Natural killer cell (primary cell): ENCODE data around the gene ARHGAP32. TPM values are rescaled to one million over a fixed set of nuclear protein-coding genes. Genes with fewer than 3 reads are reported as not detected.

ENCODE experiments used
- ATAC-seq, 3 donors: fragments of 150-1000 bp in 2 of 3; fragments of 200-7000 bp in 1 of 3; cut with Tn5 transposase; 1 replicate in 1 of 3; 2 replicates in 2 of 3; pipeline ENCODE4 v1.10.0; 2021; ENCODE audit warnings: mild to moderate bottlenecking in 2 of 3, moderate library complexity in 2 of 3
- DNase-seq, 2 donors: peaks; one replicate each; pipeline versions ENCODE4 v3.0.0 to v3.0.0-alpha.2; 2013 to 2021; ENCODE audit warnings: mixed read lengths in 1 of 2
- H3K27ac ChIP-seq: one replicate; pipeline ENCODE4 v1.5.1; 2013; ENCODE audit warnings: mild to moderate bottlenecking, low read length
- H3K27me3 ChIP-seq: one replicate; pipeline ENCODE4 v1.6.1; 2013; ENCODE audit warnings: low read length; ENCODE audit not compliant: control insufficient read depth, insufficient read depth
- H3K36me3 ChIP-seq: one replicate; pipeline ENCODE4 v1.6.1; 2013; ENCODE audit warnings: low read length; ENCODE audit not compliant: control insufficient read depth, insufficient read depth
- H3K4me1 ChIP-seq: one replicate; pipeline ENCODE4 v1.6.1; 2013; ENCODE audit warnings: low read length; ENCODE audit not compliant: control insufficient read depth, insufficient read depth
- H3K4me3 ChIP-seq: one replicate; pipeline ENCODE4 v1.5.1; 2013; ENCODE audit warnings: low read length
- H3K9me3 ChIP-seq: one replicate; pipeline ENCODE4 v1.6.1; 2013; ENCODE audit warnings: low read length; ENCODE audit not compliant: control insufficient read depth, insufficient read depth
- H3K27ac Mint-ChIP-seq, 2 donors: one replicate each; pipeline ENCODE4 v1.8.0; 2022; ENCODE audit warnings: mild to moderate bottlenecking in 2 of 2, mixed read lengths in 2 of 2, moderate library complexity in 1 of 2
- H3K27me3 Mint-ChIP-seq, 2 donors: one replicate each; pipeline ENCODE4 v1.8.0; 2022; ENCODE audit warnings: low read depth in 2 of 2, mixed read lengths in 2 of 2
- H3K36me3 Mint-ChIP-seq: one replicate; pipeline ENCODE4 v1.8.0; 2022; ENCODE audit warnings: mixed read lengths
- H3K4me1 Mint-ChIP-seq, 2 donors: one replicate each; pipeline ENCODE4 v1.8.0; 2022; ENCODE audit warnings: mixed read lengths in 2 of 2
- H3K4me3 Mint-ChIP-seq: one replicate; pipeline ENCODE4 v1.8.0; 2022; ENCODE audit warnings: mild to moderate bottlenecking, moderate library complexity, mixed read lengths
- H3K9me3 Mint-ChIP-seq, 2 donors: one replicate each; pipeline ENCODE4 v1.8.0; 2022; ENCODE audit warnings: mixed read lengths in 2 of 2
- CTCF ChIP-seq: fragments of 200-600 bp; IDR thresholded peaks from one replicate; pipeline ENCODE4 v1.8.0; 2022; ENCODE audit warnings: antibody characterized with exemption
- whole genome bisulfite sequencing: methylation state at CpG from one replicate; pipeline ENCODE4 v1.1.7; 2013; ENCODE audit warnings: missing lambda C conversion rate; ENCODE audit not compliant: insufficient coverage; 5-methylcytosine and 5-hydroxymethylcytosine counted together
- intact Hi-C: fragments of 100-400 bp; cut with micrococcal nuclease; formaldehyde crosslinking; loops from one replicate; pipeline ENCODE4 v1.14.2; 2022
- total RNA-seq, 4 donors: library from RNA; stranded (reverse); fragments of 120-200 nt in 1 of 4; gene quantifications; one replicate each; pipeline versions ENCODE4 v1.2.3 to v1.2.4, GENCODE V29; 2013 to 2022

ARHGAP32 gene
- total RNA-seq, 3 donors from 2014 or later (not counting 1 experiment from before 2014, with no cell fraction given), result 2.5 to 4.6 (median 2.7) TPM

- Histone ChIP-seq H3K36me3 (no peaks in the 10 kb centered on the region), H3K4me1 (no peaks in the 10 kb centered on the region), H3K9me3 (no peaks in the 10 kb centered on the region), H3K27me3 (no peaks in the 10 kb centered on the region), H3K27ac (no peak overlapping the region), H3K4me3 (no peak overlapping the region)
- DNase-seq (no peak), ATAC-seq (no peak)
- Mint-ChIP-seq H3K4me3 (no peak overlapping the region), H3K4me1 (no peaks in the 10 kb centered on the region), H3K9me3 (no peaks in the 10 kb centered on the region), H3K36me3 (no peaks in the 10 kb centered on the region), H3K27ac (no peak overlapping the region), H3K27me3 (peaks cover 4 to 5% of the 10 kb centered on the region in 2 donors)
- no peak for TF ChIP-seq CTCF
- intact Hi-C loops, result no loop called here
- WGBS, result 88% methylated on average over 16 of the region's 16 CpGs
Measured at GRCh38 chr11:128936606-128937251, 255.4 kb downstream of the ARHGAP32 start.

GRCh38 chr11:128934926-128935325, 257.2 kb downstream of the ARHGAP32 start:
- ATAC-seq, result no peak
- intact Hi-C loops, result no loop called here
- no peak for TF ChIP-seq CTCF

GRCh38 chr11:128934351-128934750, 257.8 kb downstream of the ARHGAP32 start:
- H3K36me3 Mint-ChIP-seq, result no peaks in the 10 kb centered on the region
- intact Hi-C loops, result no loop called here
- Histone ChIP-seq H3K4me3 (no peak overlapping the region), H3K27ac (no peak overlapping the region), H3K36me3 (no peaks in the 10 kb centered on the region), H3K9me3 (no peaks in the 10 kb centered on the region), H3K4me1 (no peaks in the 10 kb centered on the region), H3K27me3 (no peaks in the 10 kb centered on the region)
- 96% methylated on average over 7 of the region's 7 CpGs for WGBS
- no peak for TF ChIP-seq CTCF
- no peak overlapping the region for H3K27ac Mint-ChIP-seq
- H3K9me3 Mint-ChIP-seq, result no peaks in the 10 kb centered on the region
- H3K27me3 Mint-ChIP-seq, result peaks cover 4 to 7% of the 10 kb centered on the region in 2 donors
- ATAC-seq (no peak), DNase-seq (no peak)
- peaks cover 0 to 5% of the 10 kb centered on the region in 2 donors for H3K4me1 Mint-ChIP-seq
- no peak overlapping the region for H3K4me3 Mint-ChIP-seq

More at GRCh38 chr11:128934926-128935325, 257.2 kb downstream of the ARHGAP32 start:
- peaks cover 0 to 7% of the 10 kb centered on the region in 2 donors for H3K27me3 Mint-ChIP-seq
- Histone ChIP-seq H3K4me3 (no peak overlapping the region), H3K4me1 (no peaks in the 10 kb centered on the region), H3K27me3 (no peaks in the 10 kb centered on the region), H3K27ac (no peak overlapping the region), H3K9me3 (no peaks in the 10 kb centered on the region), H3K36me3 (no peaks in the 10 kb centered on the region)
- H3K36me3 Mint-ChIP-seq, result no peaks in the 10 kb centered on the region
- 92% methylated on average over 10 of the region's 10 CpGs for WGBS
- no peak for DNase-seq
- H3K4me1 Mint-ChIP-seq, result no peaks in the 10 kb centered on the region
- no peak overlapping the region for H3K27ac Mint-ChIP-seq
- no peak overlapping the region for H3K4me3 Mint-ChIP-seq
- H3K9me3 Mint-ChIP-seq, result no peaks in the 10 kb centered on the region
